Fibroblast of villous mesenchyme (primary cell): ENCODE data around the gene TWF1. TPM values are rescaled to one million over a fixed set of nuclear protein-coding genes. Genes with fewer than 3 reads are reported as not detected.

ENCODE experiments used
- DNase-seq: peaks from one replicate; pipeline ENCODE4 v3.0.0-alpha.2; 2010; ENCODE audit warnings: low read depth
- H3K4me3 ChIP-seq: 2 replicates; pipeline ENCODE4 v1.5.1; 2011; ENCODE audit warnings: low read depth, mild to moderate bottlenecking, low read length
- CTCF ChIP-seq: IDR thresholded peaks from 2 replicates; pipeline ENCODE4 v1.5.1; 2012; ENCODE audit warnings: low read depth, mild to moderate bottlenecking, low read length; ENCODE audit not compliant: insufficient read depth
- total RNA-seq: library from RNA; depleted of rRNA; stranded (reverse); fragments of >200 nt; gene quantifications from 2 replicates; pipeline ENCODE4 v1.2.3, GENCODE V29; 2012

The TWF1 gene
- total RNA-seq, 1 donor = 224 TPM

GRCh38 chr12:43840338-43840737 lies 34.2 kb upstream of the TWF1 start:
- DNase-seq = no peak
- no peak overlapping the region for H3K4me3 ChIP-seq
- no peak for TF ChIP-seq CTCF

DNA sequence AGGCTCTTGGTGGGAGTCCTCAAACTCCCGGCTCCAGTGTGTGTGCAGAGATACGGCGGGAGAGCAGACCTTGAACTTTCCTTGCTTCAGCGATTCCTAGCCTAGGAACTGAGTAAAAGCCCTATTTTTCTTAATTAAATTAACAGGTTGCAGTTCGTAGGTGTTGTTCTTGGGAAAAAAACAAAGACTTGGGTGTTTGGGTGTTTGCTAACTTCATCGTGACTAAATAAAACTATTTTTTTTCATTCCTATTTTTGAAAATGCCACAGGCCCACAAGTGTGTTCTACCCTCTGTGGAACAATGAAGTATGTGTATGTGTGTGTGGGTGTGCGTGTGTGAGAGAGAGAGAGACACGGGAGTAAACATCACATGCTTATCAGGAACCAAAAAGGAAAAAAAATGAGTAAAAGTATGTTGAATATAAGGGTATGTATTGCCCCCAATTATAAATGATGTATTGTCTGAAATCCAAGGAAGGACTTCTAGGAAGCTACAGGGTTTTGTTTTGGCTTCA lies 30.4 kb upstream of the TWF1 start:
- H3K4me3 ChIP-seq = peak overlapping the region; percentile 70
- DNase-seq = peak; percentile 34
- no peak for TF ChIP-seq CTCF

DNA sequence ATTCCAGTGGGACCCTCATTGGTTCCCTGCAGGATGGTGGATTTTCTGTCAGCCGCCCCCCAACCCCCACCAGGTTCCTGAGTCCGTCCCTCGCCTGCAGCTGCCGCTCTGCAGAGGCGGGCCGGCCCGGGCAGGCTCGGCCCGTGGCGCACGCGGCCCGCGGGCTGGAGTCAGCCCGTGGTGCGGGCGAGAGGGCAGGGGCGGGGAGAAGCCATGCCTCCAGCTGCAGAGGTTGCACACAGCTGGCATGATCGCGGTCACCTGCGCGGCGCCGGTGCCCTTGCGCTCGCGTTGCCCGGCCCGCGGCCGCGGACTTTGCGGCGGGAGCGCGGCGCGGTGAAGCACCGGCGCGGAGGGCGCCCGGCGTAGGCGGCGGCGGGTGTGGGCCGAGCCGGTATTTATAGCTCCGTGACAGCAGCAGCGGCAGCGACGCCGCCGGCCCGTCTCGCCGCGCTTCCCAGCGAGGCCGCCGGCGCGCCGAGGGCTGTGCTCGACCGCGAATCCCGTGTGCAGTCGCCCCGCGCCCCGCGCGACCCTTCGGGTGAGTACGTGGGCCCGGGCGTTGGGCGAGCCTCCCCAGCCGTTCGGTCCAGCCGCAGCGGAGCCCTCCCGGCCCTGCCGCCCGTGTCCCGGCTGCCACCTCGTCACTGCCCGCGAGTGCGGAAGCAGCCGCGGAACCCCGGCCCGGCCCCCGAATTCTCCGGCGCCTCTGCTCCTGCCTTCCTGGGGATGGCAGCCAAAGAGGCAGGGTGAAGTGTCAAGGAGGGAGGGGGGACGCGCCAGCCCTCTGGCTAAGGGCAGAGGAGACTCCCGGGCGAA lies 29.7 kb upstream of the TWF1 start, which contains the start of gene TMEM117:
Gene TMEM117 (plus strand): TSS at position 426 of the 819 bp plus-strand sequence.
- peak; percentile 46 for DNase-seq
- peak within 1 kb of the TSS; percentile 70 for H3K4me3 ChIP-seq
- TF ChIP-seq CTCF = no peak

GRCh38 chr12:43835264-43835655 lies 29.1 kb upstream of the TWF1 start:
- DNase-seq = no peak
- peak overlapping the region; percentile 70 for H3K4me3 ChIP-seq

DNA sequence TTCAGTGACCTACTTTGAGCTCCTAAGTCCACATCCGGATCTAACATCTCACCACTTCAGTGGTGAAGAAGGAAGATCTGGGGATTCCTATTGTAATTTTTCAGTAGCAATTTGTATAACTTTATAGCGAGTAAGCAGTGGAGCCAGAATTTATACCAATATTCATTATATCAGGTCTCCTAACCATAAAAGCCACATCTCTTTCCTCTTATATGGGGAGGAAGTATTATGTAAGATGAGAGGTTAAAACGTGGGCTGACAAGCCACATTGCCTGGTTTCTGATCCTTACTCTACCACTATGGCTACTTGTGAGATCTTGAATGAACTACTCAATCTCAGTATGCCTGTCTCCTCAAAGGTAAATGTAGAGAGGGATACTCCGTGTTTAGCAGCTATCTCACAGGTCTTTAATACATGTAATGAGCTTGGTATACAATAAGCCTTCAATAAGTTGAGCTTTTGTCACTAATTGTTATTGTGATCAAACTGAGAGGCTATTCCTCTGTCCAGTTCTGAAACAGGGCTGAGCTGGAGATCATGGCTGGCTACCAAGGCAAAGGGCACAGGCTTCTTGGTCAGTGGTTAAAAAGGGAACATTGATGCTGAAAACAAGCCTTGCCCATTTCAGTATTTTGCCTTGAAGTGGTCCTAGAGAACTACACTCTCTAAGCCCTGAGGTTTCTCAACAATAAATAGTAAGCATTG lies 26.5 kb upstream of the TWF1 start:
- no peak overlapping the region for H3K4me3 ChIP-seq
- DNase-seq = no peak
- TF ChIP-seq CTCF = no peak

More at GRCh38 chr12:43835264-43835655, 29.1 kb upstream of the TWF1 start:
- no peak for TF ChIP-seq CTCF

GRCh38 chr12:43827093-43827492 lies 21.0 kb upstream of the TWF1 start:
- DNase-seq = no peak
- no peak for TF ChIP-seq CTCF
- H3K4me3 ChIP-seq = no peak overlapping the region
